HEK293 (cell line): ENCODE results near the gene TTC6.

Source experiments
- CTCF ChIA-PET: fragments of 350-600 bp; formaldehyde crosslinking; extraction: SDS; loops from one replicate; lab custom pipeline; 2021; ENCODE audit warnings: antibody characterized with exemption; lab: Yijun Ruan, JAX
- POLR2A ChIA-PET: fragments of 300-600 bp; formaldehyde crosslinking; extraction: SDS; loops from one replicate; lab custom pipeline; 2020; ENCODE audit warnings: antibody characterized with exemption, inconsistent platforms; lab: Yijun Ruan, JAX
- H3K27ac ChIP-seq: fragments of 200-500 bp; sonication (Bioruptor generic); 2 replicates; pipeline ENCODE4 v1.5.1; 2014; ENCODE audit warnings: low read depth, low read length, control low read depth, inconsistent platforms; ENCODE audit errors: extremely low read depth
- H3K36me3 ChIP-seq, 2 experiments: fragments of 200-500 bp in 1 of 2; sonication (Bioruptor generic) in 1 of 2; 1 replicate in 1 of 2; 2 replicates in 1 of 2; pipeline ENCODE4 v1.5.1; 2014 to 2017; ENCODE audit warnings: inconsistent platforms in 2 of 2, low read length in 2 of 2; ENCODE audit not compliant: control insufficient read depth in 2 of 2, insufficient read depth in 1 of 2
- H3K4me1 ChIP-seq: fragments of 200-500 bp; sonication (Bioruptor generic); 2 replicates; pipeline ENCODE4 v1.5.1; 2014; ENCODE audit warnings: mild to moderate bottlenecking, low read length, inconsistent platforms; ENCODE audit not compliant: control insufficient read depth, insufficient read depth
- H3K4me3 ChIP-seq: 2 replicates; pipeline ENCODE4 v1.5.1; 2011; ENCODE audit warnings: low read depth, mild to moderate bottlenecking, control low read depth, low read length, moderate library complexity
- H3K9me3 ChIP-seq: fragments of 200-500 bp; sonication (Bioruptor generic); 2 replicates; pipeline ENCODE4 v1.5.1; 2014; ENCODE audit warnings: low read depth, low read length, inconsistent platforms; ENCODE audit not compliant: control insufficient read depth, insufficient read depth
- MYNN ChIP-seq: fragments of 450-650 bp; formaldehyde crosslinking; IDR thresholded peaks from 2 replicates; pipeline ENCODE4 v1.5.1; 2016; ENCODE audit warnings: missing biosample characterization, missing genetic modification characterization, borderline replicate concordance
- REPIN1 ChIP-seq: fragments of 450-650 bp; formaldehyde crosslinking; IDR thresholded peaks from 2 replicates; pipeline ENCODE4 v1.5.1; 2017; ENCODE audit warnings: missing biosample characterization, missing genetic modification characterization, low read depth
- ZFP69B ChIP-seq: fragments of 450-650 bp; formaldehyde crosslinking; IDR thresholded peaks from 2 replicates; pipeline ENCODE4 v1.5.1; 2016; ENCODE audit warnings: missing biosample characterization, missing genetic modification characterization
- ZNF2 ChIP-seq: fragments of 450-650 bp; formaldehyde crosslinking; IDR thresholded peaks from 2 replicates; pipeline ENCODE4 v1.5.1; 2016; ENCODE audit warnings: missing biosample characterization, missing genetic modification characterization
- ZNF214 ChIP-seq: fragments of 450-650 bp; formaldehyde crosslinking; IDR thresholded peaks from 2 replicates; pipeline ENCODE4 v1.5.1; 2017; ENCODE audit warnings: missing biosample characterization, mild to moderate bottlenecking, missing genetic modification characterization, borderline replicate concordance
- ZNF292 ChIP-seq: fragments of 450-650 bp; formaldehyde crosslinking; IDR thresholded peaks from 2 replicates; pipeline ENCODE4 v1.5.1; 2016; ENCODE audit warnings: low read depth, missing biosample characterization, missing genetic modification characterization, borderline replicate concordance
- ZNF521 ChIP-seq: fragments of 450-650 bp; formaldehyde crosslinking; IDR thresholded peaks from 2 replicates; pipeline ENCODE4 v1.5.1; 2017; ENCODE audit warnings: missing biosample characterization, mild to moderate bottlenecking, missing genetic modification characterization
- TF ChIP-seq, protein P1 (sequence below): fragments of 450-650 bp; formaldehyde crosslinking; IDR thresholded peaks from 2 replicates; pipeline ENCODE4 v1.5.1; 2016; ENCODE audit warnings: missing biosample characterization, missing genetic modification characterization

The TTC6 gene

DNA sequence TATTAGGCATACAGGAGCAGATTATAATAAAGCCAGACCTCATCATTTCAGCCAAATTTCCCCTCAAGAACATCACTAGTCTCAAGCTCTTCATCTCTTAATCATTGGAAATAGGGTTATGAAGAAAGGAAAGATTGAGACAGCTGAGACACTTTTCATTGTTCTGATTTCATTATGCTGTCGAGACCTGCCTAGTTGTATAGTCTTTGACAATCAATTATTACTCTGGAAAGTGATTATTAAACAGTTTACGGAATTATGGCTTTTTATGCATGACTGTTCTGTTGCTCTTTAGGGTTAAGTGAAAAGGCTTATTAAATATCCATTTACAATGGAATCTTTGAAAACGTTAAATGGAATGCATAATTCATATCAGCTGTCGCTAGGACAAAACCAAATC, 48.3 kb downstream of the TTC6 start:
- H3K27ac ChIP-seq, result no peak overlapping the region
- H3K4me3 ChIP-seq, result no peak overlapping the region
- POLR2A ChIA-PET, result no interaction called here
- H3K4me1 ChIP-seq, result peaks cover 6% of the 10 kb centered on the region; the same call in 1 of the 2 replicates
- H3K9me3 ChIP-seq, result no peaks in the 10 kb centered on the region
- TF ChIP-seq, protein P1, sequence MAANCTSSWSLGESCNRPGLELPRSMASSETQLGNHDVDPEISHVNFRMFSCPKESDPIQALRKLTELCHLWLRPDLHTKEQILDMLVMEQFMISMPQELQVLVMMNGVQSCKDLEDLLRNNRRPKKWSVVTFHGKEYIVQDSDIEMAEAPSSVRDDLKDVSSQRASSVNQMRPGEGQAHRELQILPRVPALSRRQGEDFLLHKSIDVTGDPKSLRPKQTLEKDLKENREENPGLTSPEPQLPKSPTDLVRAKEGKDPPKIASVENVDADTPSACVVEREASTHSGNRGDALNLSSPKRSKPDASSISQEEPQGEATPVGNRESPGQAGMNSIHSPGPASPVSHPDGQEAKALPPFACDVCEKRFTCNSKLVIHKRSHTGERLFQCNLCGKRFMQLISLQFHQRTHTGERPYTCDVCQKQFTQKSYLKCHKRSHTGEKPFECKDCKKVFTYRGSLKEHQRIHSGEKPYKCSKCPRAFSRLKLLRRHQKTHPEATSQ (tag by site-specific recombination), result no peak
- TF ChIP-seq ZFP69B (tag by site-specific recombination), result no peak
- TF ChIP-seq REPIN1 (tag by site-specific recombination), result no peak
- TF ChIP-seq ZNF521 (tag by site-specific recombination), result no peak
- TF ChIP-seq ZNF2 (tag by site-specific recombination), result no peak
- no peak for TF ChIP-seq ZNF292 (tag by site-specific recombination)
- no peak for TF ChIP-seq MYNN
- no peak for TF ChIP-seq ZNF214 (tag by site-specific recombination)
- no peaks in the 10 kb centered on the region; a peak in 1 of 3 replicates for H3K36me3 ChIP-seq
- CTCF ChIA-PET, result interaction anchor here (1.1 to 1.3 kb wide), 2 partner anchors 50 to 231 kb away, joined by 3 read pairs; no protein-coding TSS in a partner anchor
